Embryonic facial prominence (tissue), 1 donor: ENCODE results near the gene ADISSP.

Experiments used
- DNase-seq: peaks from one replicate; pipeline ENCODE4 v3.0.0-alpha.2; 2016; ENCODE audit errors: extremely low spot score

ADISSP gene

GRCh38 chr20:3716195-3716834 lies 51.2 kb downstream of the ADISSP start:
- no peak for DNase-seq

- DNase-seq: no peak
These were observed 53.5 kb downstream of the ADISSP start for GRCh38 chr20:3714092-3714491.

- DNase-seq: no peak
These were observed 55.2 kb downstream of the ADISSP start, which contains the start of gene SIGLEC1 for GRCh38 chr20:3712279-3712873. TSS of gene SIGLEC1 (minus strand) at chr20:3712600. CDS start at chr20:3707128, 5,472 bp downstream.

- no peak for DNase-seq
These were observed 56.0 kb downstream of the ADISSP start for GRCh38 chr20:3711484-3711941.

GRCh38 chr20:3710703-3711483 lies 56.7 kb downstream of the ADISSP start:
- DNase-seq: no peak

GRCh38 chr20:3710011-3710466 lies 57.5 kb downstream of the ADISSP start:
- no peak for DNase-seq

- no peak for DNase-seq
These were observed 60.0 kb downstream of the ADISSP start for GRCh38 chr20:3707508-3707899.

- no peak for DNase-seq
These were observed 60.6 kb downstream of the ADISSP start for GRCh38 chr20:3706774-3707507.

- no peak for DNase-seq
These were observed 61.4 kb downstream of the ADISSP start for GRCh38 chr20:3705970-3706739.

- DNase-seq: no peak
These were observed 62.0 kb downstream of the ADISSP start for GRCh38 chr20:3705491-3705969.

- DNase-seq: no peak
These were observed 63.5 kb downstream of the ADISSP start for GRCh38 chr20:3704087-3704486.
